ENCODE data around the gene WBP4. TPM values are rescaled to one million over a fixed set of nuclear protein-coding genes. Genes with fewer than 3 reads are reported as not detected.
"Not testable (repeated sequence)": the region's sequence is repeated elsewhere in the genome, so short reads cannot be mapped to it uniquely, and the experiment has no call there.

The WBP4 gene
- total RNA-seq, 6 experiments from 2014 or later, result 3.8 to 6.9 (median 4.6) TPM

- TF ChIP-seq CTCF (IDR thresholded peaks at IDR 0.05) (no peak), POLR2A (IDR thresholded peaks at IDR 0.05) (no peak)
- ATAC-seq (no peak), DNase-seq (no peak)
- Histone ChIP-seq H3K9me3 (no peaks in the 10 kb centered on the region), H3K4me3 (no peak overlapping the region), H3K36me3 (no peaks in the 10 kb centered on the region), H3K4me1 (no peaks in the 10 kb centered on the region), H3K27me3 (no peaks in the 10 kb centered on the region), H3K27ac (no peak overlapping the region)
- intact Hi-C loops (cut with DNase I), result no loop called here
- 79% methylated on average over 2 of the region's 2 CpGs for WGBS (ENCODE audit: insufficient coverage, low coverage, low lambda C conversion rate, missing lambda C conversion rate)
Observed at GRCh38 chr13:41122838-41123237, 61.5 kb downstream of the WBP4 start.

DNA sequence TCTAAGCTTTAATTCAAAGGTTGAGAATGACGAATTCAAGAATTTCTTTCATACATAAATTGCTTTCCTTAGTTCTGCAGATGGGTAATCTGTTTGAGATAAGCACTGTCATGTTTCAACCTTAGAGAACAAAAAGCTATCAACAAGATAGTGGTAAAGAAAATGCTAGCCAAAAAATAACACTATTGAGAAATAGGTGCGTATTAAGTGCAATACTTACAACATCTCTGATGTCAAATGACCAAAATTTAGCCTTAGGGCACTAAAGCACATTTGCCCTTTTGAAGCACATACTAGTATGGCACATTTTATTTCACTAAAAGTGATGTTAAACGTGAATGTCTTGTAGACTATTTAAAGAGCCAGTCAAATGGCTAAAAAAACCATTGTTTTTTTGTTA, 66.4 kb downstream of the WBP4 start:
- Histone ChIP-seq H3K4me1 (peaks cover 0 to 8% (median 0%) of the 10 kb centered on the region in 4 donors), H3K36me3 (no peaks in the 10 kb centered on the region), H3K9me3 (no peaks in the 10 kb centered on the region), H3K27me3 (no peaks in the 10 kb centered on the region), H3K4me3 (no peak overlapping the region), H3K27ac (no peak overlapping the region)
- whole genome bisulfite sequencing (ENCODE audit: insufficient coverage, low coverage, low lambda C conversion rate, missing lambda C conversion rate), result 47% methylated on average over 3 of the region's 3 CpGs
- ATAC-seq (no peak), DNase-seq (no peak)
- TF ChIP-seq CTCF (IDR thresholded peaks at IDR 0.05), result no peak
- no peak for TF ChIP-seq POLR2A (IDR thresholded peaks at IDR 0.05)
- intact Hi-C loops (cut with DNase I), result no loop called here

DNA sequence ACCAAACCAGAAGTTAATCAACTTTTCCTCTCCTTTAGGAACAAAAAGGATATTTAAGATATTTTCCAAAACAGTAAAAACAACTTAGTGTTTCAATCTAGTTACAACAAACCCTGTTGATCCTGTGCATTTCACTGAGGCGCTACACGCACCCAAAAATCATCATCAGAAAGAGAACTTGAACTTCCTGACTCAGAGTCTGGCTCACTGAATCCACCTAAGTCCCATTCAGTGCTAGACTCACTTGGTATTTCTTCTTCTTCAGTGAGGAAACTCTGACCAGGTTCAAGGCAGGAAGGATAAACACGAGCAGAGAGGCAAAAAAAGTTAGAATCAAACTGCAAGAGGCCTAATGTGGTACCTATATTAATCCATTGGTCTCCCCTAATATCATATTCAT, 69.0 kb downstream of the WBP4 start:
- Histone ChIP-seq H3K4me1 (peaks cover 0 to 15% (median 0%) of the 10 kb centered on the region in 4 donors), H3K4me3 (no peak overlapping the region), H3K36me3 (no peaks in the 10 kb centered on the region), H3K27me3 (no peaks in the 10 kb centered on the region), H3K9me3 (no peaks in the 10 kb centered on the region), H3K27ac (no peak overlapping the region)
- ATAC-seq (no peak), DNase-seq (no peak)
- intact Hi-C loops (cut with DNase I), result loop anchor here (10.0 kb wide), 1 partner anchor 64 kb away; the partner anchor contains the start of gene KBTBD7 (in 2 of the 2)
- WGBS (ENCODE audit: insufficient coverage, low coverage, low lambda C conversion rate, missing lambda C conversion rate), result 68% methylated on average over 3 of the region's 3 CpGs
- TF ChIP-seq CTCF (IDR thresholded peaks at IDR 0.05) (no peak), POLR2A (IDR thresholded peaks at IDR 0.05) (no peak)

DNA sequence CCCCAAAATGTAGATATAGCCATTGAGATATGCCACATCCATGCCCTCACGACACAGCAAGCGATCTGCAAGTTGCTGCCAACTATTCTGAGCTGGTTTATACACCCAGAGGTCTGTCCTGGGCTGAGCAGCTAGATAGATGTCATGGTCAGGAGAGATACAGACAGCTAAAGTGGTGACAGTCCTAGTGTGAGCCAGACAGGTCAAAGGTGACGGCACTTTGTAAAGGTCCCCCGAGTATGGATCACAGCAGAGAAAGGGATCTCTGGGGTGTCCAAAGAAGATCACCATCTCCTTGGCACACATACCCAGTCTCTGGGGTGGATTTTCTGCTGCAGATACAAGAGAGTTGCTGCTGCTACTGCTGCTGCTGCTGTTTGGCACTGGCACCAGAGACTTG, 69.9 kb downstream of the WBP4 start:
- WGBS (ENCODE audit: insufficient coverage, low coverage, low lambda C conversion rate, missing lambda C conversion rate), result 69% methylated on average over 2 of the region's 4 CpGs
- peaks cover 0 to 15% (median 0%) of the 10 kb centered on the region in 4 donors for H3K4me1 ChIP-seq
- H3K9me3 ChIP-seq, H3K4me3 ChIP-seq, H3K27me3 ChIP-seq, H3K27ac ChIP-seq, ATAC-seq, H3K36me3 ChIP-seq, DNase-seq: not testable (repeated sequence)
- intact Hi-C loops (cut with DNase I), result loop anchor here (10.0 kb wide), 1 partner anchor 64 kb away; the partner anchor contains the start of gene KBTBD7 (in 2 of the 2)

DNA sequence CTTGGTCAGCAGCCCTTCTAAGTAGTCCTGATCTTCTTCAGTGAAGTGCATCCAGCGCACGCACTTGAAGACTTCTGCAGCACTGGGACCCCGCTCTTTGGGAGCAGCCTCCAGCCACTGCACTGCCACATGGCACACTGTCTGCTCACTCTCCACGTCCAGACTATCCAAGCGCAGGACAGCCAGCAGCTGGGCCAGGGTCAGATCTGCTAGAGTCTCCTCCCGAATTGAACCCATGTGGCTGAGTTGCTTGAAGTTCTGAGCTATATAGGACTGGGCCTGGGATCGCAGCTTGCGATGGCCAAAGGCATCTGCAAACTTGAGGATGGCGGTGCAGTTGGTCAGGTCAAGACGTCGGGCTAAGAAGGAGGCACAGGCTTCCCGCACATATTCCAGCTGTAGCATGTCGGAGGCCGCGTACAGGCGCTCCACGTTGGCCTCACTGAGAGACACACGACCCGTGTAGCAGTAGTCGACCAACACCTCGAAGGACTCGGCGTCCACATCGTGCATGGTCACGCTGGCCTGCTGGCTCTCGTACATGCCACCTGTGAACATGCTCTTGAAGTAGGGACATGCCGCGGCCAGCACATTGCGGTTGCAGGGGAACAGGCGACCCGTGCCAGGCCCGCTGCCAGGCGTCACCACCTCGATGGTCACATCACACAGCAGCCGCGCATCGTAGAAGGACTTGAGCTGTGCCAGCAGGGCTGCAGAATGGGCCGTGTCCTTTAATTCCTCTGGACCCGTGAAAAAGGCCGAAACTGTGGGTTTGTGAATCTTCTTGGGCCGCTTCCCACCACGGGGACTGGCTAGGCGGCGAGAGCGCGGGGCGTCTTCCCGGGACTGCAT, 70.6 kb downstream of the WBP4 start:
- Histone ChIP-seq H3K4me3 (peak overlapping the region; percentile 61 to 79 (median 79)), H3K4me1 (peaks cover 0 to 15% (median 0%) of the 10 kb centered on the region in 4 donors), H3K27ac (peak overlapping the region; percentile 41 to 80 (median 56))
- peak; percentile 9 to 37 (median 16) for ATAC-seq
- 0% methylated on average over 8 of the region's 48 CpGs for WGBS (ENCODE audit: insufficient coverage, low coverage, low lambda C conversion rate, missing lambda C conversion rate)
- H3K27me3 ChIP-seq, H3K36me3 ChIP-seq, H3K9me3 ChIP-seq, DNase-seq: not testable (repeated sequence)
- intact Hi-C loops (cut with DNase I), result loop anchor here (10.0 kb wide), 1 partner anchor 63 kb away; the partner anchor contains the start of gene KBTBD7 (in 2 of the 2)

Data from right lobe of liver (tissue), 6 donors.